ENCODE data around the gene SCN3B.

SCN3B gene

GRCh38 chr11:123588117-123588863, 66.1 kb downstream of the SCN3B start:
- H3K27ac ChIP-seq: peak overlapping the region; percentile 78
- TF ChIP-seq CTCF (conservative IDR thresholded peaks at IDR 0.05): no peak

GRCh38 chr11:123587559-123587958, 66.9 kb downstream of the SCN3B start:
- TF ChIP-seq CTCF (conservative IDR thresholded peaks at IDR 0.05): no peak

GRCh38 chr11:123587044-123587443, 67.4 kb downstream of the SCN3B start:
- no peak for TF ChIP-seq CTCF (conservative IDR thresholded peaks at IDR 0.05)

More at GRCh38 chr11:123587559-123587958, 66.9 kb downstream of the SCN3B start:
- H3K27ac ChIP-seq: peak overlapping the region; percentile 78

GRCh38 chr11:123586568-123586967, 67.9 kb downstream of the SCN3B start:
- no peak for TF ChIP-seq CTCF (conservative IDR thresholded peaks at IDR 0.05)
- H3K27ac ChIP-seq: peak overlapping the region; percentile 78; the same call in 1 of the 2 replicates

More at GRCh38 chr11:123587044-123587443, 67.4 kb downstream of the SCN3B start:
- H3K27ac ChIP-seq: peak overlapping the region; percentile 78; the same call in 1 of the 2 replicates

- no peak for TF ChIP-seq CTCF (conservative IDR thresholded peaks at IDR 0.05)
- H3K27ac ChIP-seq: peak overlapping the region; percentile 78
Measured at GRCh38 chr11:123585706-123586105, 68.7 kb downstream of the SCN3B start.

GRCh38 chr11:123585206-123585605, 69.2 kb downstream of the SCN3B start:
- peak overlapping the region; percentile 78 for H3K27ac ChIP-seq

GRCh38 chr11:123584737-123585136, 69.7 kb downstream of the SCN3B start:
- peak overlapping the region; percentile 78; the same call in 1 of the 2 replicates for H3K27ac ChIP-seq
- TF ChIP-seq CTCF (conservative IDR thresholded peaks at IDR 0.05): no peak

More at GRCh38 chr11:123585206-123585605, 69.2 kb downstream of the SCN3B start:
- no peak for TF ChIP-seq CTCF (conservative IDR thresholded peaks at IDR 0.05)
